Epidermal melanocyte (primary cell): ENCODE results near the gene RBFOX1.

ENCODE experiments used
- DNase-seq: peaks from one replicate; pipeline ENCODE4 v3.0.0; 2011; ENCODE audit warnings: low spot score; ENCODE audit not compliant: insufficient read length

The RBFOX1 gene

DNA sequence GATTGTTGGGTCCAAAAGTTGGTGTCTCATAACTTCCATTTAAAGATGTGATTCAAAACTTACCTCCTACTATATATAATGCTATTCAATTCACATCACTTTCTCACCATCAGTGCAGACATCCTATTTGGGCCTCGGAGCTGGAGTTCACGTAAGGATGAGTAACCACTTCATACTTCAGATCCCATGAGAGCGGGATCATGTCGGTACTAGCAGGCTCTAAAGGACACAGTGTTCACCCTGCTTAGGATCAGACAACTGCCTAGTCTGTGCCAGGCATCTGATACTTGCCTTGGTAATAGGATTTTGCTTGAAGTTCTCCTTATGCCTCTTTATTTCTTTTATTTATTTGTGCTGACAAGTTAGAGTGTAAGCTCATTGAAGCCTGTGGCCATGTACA is 39.5 kb downstream of the RBFOX1 start:
- DNase-seq = no peak

GRCh38 chr16:7373776-7374175 is 41.1 kb downstream of the RBFOX1 start:
- no peak for DNase-seq

GRCh38 chr16:7374614-7375174 is 42.0 kb downstream of the RBFOX1 start:
- DNase-seq = no peak

GRCh38 chr16:7376227-7376626 is 43.6 kb downstream of the RBFOX1 start:
- DNase-seq = no peak

DNA sequence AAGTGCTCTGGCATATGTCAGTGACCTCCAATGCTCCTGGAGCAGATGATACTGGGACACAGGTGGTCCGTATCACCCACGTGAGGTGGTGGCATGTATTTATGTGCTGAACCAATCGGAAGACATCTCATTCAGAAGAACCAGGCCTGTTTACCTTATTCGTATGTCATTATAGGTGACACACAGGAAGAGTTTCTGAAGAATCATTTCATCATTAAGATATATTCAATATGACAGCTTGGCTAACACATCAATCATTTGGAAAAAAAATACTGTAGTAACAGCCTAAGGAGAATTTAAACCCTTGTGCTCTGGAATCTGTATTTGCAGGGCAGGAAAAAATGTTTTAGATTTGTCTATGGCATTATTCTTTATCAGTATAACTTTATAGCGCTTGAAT is 44.6 kb downstream of the RBFOX1 start:
- no peak for DNase-seq

GRCh38 chr16:7378024-7378695 is 45.5 kb downstream of the RBFOX1 start:
- DNase-seq = no peak

DNA sequence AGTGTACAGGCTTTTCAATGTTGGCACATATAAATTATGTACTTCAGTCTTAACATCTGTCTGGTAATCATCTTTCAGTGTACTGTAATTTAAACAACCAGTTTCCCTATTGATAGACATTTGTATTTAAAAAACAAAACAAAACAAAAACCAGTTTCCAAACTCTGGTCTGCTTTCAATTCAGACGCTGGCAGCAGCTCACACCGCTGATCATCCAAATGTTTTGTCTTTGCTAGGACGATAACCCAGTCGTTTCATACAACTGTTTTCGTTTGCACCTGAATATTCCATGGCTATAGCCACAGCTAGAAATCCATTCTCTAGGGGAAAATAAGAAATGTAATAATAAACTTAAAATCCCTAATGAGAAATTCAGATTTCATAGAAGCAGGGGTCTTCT is 47.8 kb downstream of the RBFOX1 start:
- DNase-seq = no peak

DNA sequence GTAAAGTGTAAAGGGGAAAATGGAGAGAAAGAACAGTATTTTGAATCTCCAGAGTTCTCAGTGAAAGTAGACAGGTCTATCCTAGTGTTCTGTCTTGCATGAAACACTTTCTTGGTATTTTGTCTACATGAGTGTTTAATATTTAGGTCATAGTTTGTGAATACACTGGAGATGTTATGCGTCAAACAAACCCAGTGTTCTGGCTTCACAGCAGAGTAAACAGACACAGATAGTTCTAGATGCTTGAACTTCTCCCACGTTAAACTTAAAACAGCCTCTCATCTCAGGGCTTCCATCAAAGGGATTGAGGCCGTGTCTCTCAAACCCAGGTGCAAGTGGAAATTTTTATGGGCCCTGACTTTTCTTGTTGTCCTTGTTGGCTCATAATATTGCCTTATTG is 48.3 kb downstream of the RBFOX1 start:
- no peak for DNase-seq

DNA sequence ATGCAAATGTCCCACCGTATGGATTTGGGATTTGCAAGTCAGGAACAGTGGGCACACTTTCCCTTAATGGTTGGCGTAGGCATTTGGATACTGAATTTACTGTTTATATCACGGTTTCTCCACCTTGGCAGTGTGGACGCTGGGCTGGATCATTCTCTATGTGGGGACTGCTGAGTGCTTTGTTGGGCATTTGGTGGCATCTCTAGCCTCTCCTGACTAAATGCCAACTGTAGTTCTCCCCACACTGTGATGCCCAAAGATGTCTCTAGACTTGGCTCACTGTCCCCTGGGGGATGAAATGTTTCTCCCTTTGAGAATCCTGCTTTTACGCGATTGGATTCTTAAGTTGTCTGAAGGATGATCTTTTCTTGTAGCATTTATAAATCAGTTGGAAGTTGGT is 49.0 kb downstream of the RBFOX1 start:
- no peak for DNase-seq

DNA sequence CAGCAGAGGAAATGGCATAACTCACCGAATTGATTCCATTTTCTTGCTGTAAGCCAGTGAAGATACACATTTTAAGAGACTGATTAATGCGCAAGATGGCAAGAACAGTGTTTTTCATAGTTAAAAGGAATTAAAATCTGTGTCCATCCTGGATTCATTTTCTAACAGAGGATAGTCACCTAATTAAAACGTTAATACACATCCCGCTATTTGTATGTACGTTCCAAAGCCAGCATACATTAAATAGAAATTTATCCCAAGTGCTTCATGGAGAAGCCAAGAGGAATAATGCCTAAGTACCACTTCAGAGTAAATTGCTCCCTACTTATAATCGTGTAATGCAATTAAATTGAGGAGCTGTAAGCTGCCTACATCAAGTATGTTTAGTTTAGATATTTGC is 49.9 kb downstream of the RBFOX1 start:
- DNase-seq = no peak

DNA sequence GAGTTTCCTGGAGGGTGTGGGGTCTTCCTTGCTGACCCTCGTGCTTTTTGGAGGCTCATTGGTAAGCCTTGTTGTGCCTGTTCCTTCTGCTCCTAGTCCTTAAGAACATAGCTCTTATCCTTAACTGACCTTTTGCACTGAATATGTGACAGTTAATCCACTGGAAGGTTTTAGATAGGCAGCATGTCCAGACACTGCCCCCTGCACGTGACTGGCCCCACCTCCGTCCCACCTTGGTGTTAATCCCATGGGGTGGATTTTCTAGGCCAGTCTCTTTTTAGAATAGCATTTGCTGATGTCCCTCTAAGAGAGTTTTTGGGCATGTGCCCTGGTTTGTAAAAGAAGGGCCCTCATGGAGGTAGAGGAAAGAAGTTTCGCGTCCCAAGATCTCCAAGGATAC is 58.3 kb downstream of the RBFOX1 start:
- DNase-seq = no peak

GRCh38 chr16:7391694-7392093 is 59.0 kb downstream of the RBFOX1 start:
- no peak for DNase-seq

- DNase-seq = no peak
Observed at GRCh38 chr16:7392206-7392605, 59.6 kb downstream of the RBFOX1 start.

DNA sequence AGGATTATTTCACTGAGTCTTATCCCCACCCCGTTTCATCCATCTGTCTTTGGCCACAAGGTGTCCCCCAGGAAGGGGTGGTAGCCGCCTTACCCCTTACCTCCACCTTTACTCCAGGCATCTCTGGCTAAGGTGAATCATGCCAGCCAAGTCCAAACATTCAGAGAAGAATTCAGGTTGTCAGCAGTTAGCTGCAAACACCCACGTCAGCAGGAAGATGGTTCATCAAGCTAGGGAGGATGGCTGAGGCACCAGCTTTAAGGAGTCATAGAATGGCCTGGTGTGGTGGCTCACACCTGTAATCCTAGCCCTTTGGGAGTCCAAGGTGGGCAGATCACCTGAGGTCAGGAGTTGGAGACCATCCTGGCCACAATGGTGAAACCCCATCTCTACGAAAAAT is 61.0 kb downstream of the RBFOX1 start:
- no peak for DNase-seq

- no peak for DNase-seq
Observed at GRCh38 chr16:7394720-7395336, 62.2 kb downstream of the RBFOX1 start.

DNA sequence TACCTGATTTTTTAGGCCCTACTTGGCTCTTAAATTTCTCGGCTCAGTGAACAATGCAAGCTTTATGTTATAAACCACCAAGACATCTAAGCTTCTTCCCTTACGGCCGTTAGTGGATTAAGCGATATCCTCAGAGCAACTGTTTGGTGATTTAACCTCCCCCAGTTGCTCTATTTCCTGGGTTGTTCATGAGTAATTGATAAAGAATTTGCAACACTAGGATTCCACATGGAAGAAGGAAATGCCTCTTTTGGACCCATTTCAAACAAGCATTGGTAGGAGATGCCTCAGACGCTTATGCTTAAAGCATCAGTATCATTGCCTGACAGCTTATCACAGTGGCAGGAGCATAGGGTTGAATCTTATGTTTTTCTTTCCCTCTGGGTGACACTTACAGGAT is 65.3 kb downstream of the RBFOX1 start:
- DNase-seq = no peak

DNA sequence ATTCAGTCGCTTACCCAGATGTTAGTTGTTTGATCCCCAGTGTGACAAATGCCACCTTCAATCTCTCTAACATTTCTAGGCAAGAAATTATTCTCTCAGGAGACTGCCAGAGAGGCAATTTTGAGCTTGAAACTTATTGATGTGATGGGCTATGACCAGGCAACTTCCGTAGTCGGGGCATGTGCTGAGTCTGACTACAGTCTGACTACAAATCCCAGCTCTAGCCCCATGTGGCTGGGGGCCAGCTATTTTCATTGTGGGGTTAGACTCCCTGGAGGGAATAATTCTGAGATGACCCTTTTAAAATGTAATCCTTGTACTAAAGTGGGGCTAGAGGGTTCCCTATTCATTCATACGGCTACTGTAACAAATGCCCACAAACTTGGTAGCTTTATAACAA is 65.9 kb downstream of the RBFOX1 start:
- no peak for DNase-seq

- DNase-seq = no peak
Observed at GRCh38 chr16:7399296-7399695, 66.7 kb downstream of the RBFOX1 start.

DNA sequence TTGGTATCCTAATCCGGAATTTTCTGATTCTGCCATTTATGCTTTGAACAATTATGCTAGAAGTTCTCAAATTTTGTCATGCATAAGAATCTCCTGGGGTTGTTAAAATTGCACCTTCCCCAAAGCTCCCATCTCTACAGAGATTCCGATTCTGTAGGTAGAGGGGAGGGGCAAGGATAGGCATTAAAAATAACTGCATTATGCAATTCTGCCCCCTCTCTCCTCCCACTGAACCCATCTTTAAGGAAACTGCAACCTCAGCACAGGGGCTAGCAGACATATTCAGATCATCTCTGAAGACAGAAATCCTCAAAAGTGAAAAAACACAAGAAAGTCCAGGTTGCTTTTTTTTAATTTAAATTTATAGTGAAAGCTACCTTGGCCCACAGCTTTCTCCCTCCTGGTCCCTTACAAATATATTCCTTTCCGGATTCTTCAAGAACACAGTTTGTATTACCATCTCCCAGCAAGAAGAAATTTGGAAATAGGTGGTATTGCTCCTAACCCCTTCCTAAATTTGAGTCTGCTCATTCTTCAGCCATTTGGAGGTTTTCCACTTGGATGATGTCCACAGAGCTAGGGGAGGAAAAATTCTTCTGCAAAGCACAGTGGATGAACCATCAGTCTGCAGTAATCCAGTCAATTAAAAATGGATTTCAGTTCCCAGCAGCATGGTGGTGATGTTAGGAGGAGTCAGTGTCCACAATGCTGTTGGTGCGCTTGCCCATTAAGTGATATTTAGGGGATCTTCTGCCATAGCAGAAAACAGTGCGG is 67.7 kb downstream of the RBFOX1 start:
- DNase-seq = no peak

DNA sequence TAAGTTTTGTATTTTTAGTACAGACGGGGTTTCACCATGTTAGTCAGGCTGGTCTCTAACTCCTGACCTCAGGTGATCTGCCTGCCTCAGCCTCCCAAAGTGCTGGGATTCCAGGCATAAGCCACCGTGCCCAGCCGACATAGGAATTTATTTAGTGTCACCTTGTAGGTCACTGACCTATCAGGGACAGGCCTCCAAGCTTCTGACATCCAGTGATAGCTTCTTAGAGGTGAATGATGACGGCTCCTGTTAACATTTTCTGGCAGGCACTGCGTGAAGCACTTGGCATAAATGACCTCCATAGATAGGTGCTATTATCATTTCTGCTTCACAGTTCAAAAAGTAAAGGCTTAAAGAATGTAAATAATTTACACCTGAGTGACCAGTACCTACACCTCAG is 71.6 kb downstream of the RBFOX1 start:
- DNase-seq = no peak

DNA sequence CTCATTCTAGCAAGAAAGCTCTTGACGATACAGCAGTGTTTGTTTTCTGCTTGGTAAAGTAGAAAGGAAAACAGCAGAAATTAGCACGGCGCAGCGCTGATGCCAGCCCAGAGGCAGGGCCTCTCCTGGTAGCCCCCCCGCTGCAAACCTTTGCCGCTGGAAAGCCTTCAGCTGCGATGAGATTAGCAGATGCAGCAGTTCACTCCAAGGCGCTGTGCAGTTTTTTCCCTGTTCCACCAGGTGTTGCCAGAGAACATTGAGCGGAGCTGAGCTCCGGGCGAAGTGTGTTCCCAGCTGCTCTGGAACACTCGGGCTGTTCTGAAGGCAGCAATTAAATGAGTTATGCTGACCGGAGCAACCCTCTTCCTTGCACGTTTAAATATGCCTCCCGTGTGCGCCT is 72.5 kb downstream of the RBFOX1 start:
- DNase-seq = no peak

DNA sequence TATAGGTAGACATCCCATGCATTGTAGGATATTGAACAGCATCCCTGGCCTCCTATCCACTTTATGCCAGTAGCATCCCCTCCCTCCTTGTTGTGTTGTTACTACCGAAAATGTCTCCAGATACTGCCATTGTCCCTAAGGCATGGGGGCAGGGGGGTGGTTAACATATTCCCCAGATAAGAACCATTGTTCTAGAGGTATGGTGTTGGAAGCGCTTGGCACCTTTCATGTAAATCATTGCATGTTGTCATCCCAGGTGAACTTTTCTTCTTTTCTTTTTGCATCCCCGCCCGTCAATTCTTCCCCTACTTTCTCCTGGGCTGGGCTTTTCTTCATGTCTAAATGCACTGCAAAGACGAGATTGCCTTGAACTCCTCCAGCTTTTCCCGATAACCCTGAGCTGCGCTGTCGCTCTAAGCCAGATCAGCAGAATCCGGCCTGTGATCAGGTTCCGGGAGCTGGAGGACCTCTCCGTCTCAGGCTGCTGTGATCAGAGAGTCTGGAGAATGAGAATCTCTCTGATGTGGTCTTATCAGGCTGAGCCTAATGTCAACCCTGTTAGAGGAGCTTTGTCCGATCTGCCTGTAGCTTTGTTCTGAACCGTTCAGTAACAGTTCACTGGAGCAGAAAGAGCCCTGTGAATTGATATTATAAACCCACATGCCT is 76.2 kb downstream of the RBFOX1 start:
- DNase-seq = no peak
